ENCODE data around the gene TRIP4.

DNA sequence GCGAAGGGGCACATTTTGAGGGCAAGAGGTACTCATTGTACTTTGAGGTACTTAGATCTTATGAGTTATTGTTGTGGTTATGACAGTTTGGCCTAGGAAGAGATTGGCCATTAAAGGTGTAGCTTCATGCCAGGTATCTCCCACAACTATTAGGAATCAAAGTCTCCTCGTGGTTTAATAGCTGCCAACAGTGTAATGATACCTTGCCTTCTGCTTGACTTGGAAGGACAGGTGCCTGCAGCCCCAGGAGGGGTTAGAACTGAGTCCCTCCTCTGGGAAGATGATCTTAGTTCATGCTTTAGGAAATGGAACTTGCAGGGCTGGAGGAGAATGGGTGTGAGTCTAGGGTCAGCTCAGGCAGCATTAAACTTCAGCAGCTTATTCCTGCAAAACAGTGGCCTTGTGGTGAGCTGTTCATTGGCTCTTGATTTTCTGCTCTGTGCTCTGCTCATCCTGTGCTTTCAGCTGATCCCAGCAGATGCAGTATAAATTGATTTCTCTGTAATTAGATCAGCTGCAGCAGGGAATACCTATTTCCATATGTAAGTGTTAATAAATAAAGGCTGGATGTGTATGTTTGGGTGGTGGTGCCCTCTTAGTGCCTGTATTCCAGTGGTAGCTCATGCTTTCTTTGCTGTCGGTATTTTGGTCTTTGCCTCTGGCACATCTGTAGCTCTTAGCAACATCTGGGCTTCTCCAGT lies 113.2 kb downstream of the TRIP4 start:
- TF ChIP-seq, protein P1, sequence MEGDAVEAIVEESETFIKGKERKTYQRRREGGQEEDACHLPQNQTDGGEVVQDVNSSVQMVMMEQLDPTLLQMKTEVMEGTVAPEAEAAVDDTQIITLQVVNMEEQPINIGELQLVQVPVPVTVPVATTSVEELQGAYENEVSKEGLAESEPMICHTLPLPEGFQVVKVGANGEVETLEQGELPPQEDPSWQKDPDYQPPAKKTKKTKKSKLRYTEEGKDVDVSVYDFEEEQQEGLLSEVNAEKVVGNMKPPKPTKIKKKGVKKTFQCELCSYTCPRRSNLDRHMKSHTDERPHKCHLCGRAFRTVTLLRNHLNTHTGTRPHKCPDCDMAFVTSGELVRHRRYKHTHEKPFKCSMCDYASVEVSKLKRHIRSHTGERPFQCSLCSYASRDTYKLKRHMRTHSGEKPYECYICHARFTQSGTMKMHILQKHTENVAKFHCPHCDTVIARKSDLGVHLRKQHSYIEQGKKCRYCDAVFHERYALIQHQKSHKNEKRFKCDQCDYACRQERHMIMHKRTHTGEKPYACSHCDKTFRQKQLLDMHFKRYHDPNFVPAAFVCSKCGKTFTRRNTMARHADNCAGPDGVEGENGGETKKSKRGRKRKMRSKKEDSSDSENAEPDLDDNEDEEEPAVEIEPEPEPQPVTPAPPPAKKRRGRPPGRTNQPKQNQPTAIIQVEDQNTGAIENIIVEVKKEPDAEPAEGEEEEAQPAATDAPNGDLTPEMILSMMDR (conservative IDR thresholded peaks at IDR 0.05; ENCODE audit: low read length), result no peak
- no peak for TF ChIP-seq EZH2phosphoT487 (IDR thresholded peaks at IDR 0.05; ENCODE audit: borderline replicate concordance, low read depth, low read length)
